ENCODE measurements around the gene ZFR.
A peak's percentile ranks its signal among the peaks of the same experiment; 100 is the strongest.
"Not testable (repeated sequence)": the region's sequence is repeated elsewhere in the genome, so short reads cannot be mapped to it uniquely, and the experiment has no call there.

Gene ZFR

DNA sequence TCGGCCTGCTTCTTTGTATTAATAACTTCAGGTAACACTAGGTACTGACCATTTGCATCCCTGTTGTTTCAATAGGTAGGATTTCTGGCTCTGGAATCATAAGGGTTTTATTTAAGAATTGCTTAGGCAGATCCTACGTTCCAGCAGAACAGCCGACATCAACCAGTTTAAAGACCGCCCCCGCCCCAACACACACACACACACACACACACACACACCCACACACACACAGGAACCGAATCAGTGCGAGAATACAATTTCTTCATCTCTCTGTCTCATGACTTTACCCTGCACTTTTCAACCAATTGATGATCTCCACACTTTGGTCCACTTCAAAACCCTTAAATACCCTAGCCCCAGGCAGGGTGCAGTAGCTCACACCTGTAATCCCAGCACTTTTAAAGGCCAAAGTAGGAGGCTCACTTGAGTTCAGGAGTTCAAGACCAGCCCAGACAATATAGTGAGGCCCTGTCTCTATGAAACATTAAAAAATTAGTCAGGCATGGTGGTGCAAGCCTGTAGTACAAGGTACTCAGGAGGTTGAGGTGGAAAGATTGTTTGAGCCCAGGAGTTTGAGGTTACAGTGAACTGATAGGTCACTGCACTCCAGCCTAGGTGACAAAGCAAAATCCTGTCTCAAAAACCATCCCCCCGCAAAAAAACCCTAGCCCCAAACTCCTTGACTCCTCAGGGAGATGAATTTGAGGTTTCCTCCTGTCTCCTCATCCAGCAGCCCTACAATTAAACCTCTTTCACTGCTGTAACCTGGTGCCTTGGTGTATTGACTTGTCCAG lies 129.1 kb downstream of the ZFR start:
- DNase-seq = no peak

DNA sequence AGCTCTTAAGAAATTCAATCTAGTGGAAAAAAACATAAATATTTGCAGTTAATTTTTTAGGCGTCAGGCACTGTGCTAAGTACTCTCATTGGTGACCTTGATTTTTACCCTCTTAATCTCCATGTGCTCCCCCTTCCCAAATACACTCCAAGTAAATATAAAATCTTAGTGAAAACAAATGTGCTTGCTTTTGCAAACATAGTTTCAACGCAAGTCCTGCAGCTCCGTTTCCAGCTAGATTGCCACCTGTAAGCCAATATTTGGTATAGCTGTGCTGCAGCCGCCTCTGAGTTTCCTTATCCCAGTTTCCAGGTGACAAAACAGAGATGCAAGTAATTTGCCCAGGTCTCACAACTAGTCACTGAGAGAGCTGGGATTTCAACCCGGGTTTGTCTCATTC lies 129.9 kb downstream of the ZFR start:
- no peak for DNase-seq

DNA sequence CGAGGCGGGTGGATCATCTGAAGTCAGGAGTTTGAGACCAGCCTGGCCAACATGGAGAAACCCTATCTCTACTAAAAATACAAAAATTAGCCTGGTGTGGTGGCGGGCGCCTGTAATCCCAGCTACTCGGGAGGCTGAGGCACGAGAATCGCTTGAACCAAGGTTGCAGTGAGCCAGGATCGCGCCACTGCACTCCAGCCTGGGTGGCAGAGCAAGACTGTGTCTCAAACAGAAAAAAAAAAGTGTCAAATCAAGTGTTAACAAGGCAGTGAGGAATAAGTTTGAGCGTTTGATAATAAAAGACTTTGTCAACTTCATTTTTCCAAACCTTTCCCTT lies 130.4 kb downstream of the ZFR start:
- not testable (repeated sequence) for DNase-seq

DNA sequence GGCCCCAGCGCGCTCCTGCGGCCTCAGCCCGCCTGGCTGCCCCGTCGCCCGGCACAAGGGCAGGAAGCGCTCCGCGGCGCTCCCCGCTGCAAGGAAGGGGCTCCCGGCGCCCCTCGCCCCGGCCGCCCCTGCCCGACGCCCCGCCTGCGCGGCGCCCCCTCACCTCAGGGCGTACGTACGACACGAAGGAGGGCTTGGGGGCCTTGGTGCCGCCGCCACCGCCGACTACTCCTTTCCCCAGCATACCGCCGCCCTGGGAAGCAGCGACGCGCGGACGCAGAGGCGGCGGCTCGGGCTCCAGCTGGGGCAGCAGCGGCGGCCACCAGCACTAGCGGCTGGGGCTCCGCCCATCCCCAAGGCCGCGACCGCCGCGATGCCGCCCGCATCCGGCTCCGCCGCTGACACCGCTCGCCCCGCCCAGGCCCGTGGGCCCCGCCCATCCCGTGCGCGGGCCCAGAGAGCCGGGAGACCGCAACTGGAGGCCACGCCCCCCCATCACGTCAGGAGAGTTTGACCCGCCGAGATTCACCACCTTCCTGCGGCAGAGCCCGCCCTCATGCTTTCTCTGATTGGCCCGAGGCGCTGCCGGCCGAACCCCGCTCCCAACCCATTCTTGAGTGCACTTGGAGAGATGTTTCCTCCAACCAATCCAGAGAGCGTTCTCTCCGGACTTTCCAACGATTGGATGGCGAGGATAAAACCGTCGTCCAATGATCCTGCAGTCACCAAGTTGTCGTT lies 131.8 kb downstream of the ZFR start, which contains the start of gene MTMR12:
MTMR12 (minus strand) TSS at position 345 of the 738 bp plus-strand sequence; CDS start at position 244, 101 bp downstream.
- DNase-seq = peak; percentile 99

DNA sequence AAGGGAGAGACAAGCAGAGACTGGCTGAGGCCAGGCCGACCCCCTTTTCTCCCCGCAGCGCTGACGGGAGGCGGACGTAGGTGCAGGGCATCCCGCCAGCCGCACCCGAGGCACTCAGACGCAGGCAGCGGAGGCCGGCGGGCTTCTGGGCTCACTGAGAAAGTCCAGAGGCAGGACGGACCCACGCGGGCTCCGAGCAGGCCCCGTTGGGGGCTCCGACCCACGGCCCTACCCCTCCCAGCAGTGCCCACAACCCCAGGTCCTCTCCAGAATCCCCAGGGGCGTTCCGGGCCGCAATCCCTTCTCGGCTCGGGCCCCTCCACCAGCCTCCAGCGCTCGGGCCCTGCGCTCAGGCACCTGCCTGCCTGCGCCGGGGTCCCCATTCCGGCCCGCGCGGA lies 132.3 kb downstream of the ZFR start:
- peak; percentile 16 for DNase-seq

DNA sequence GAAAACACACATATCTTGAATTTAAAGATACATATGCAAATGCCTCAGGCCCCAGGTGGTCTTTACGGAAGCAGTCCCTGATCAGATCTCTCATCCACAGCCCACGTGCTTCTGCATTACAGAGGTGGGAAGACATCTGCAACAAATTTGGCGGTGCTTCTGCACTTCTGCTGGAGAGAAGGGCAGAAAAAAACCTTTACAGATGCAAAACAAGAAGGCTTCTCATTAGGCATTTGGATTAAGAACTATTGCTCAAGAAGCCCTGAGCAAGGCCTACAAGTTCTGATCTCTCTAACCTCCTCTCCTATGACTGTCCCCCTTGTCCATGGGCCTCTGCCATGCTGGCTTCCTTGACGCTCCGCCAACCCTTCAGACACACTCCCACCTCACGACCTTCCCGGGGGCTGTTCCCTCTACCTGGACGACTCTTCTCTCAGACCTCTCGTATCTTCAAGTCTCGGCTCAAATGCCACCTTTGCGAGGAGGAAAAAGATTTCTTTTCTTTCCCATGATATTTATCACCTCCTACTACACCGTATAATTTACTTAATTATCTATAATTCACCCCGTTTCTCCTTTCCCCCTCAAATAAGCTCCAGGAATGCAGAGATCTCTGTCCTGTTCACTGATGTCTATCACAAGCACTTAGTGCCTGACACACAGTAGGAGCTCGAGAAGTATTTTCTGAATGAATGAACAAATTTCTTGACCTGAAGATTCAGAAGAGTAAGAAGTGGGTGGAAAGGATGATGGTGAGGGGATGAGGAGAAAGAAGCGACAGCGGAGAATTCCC lies 132.9 kb downstream of the ZFR start:
- DNase-seq = no peak

DNA sequence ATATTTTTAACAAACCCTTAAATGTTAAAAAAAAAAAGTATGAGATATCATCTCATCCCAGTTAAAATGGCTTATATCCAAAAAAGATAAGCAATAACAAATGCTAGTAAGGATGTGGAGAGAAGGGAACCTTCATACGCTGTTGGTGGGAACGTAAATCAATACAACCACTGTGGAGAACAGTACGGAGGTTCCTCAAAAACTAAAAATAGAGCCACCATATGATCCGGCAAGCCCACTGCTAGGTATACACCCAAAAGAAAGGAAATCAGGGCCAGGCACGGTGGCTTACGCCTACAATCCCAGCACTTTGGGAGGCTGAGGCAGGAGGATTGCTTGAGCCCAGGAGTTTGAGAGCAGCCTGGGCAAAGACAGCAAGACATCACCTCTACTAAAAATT lies 134.8 kb downstream of the ZFR start:
- no peak for DNase-seq

DNA sequence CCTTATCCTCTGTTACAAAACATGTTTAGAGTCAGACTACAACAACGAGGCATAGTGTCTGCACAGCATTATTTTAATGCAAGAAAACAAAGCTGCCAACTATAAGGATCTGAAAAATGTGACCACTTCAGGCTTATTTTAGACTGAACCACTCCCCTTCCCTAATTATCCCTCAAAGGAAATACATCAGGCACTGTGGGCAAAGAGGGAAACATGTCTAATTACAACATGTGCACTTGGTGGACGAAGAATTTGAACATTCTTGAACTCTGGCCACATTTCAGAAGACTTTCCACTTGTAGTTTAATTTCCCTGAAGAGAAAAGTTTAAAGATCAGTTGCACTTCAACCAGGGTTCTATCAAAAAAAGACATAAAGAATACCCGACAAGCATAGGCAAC lies 135.6 kb downstream of the ZFR start:
- no peak for DNase-seq

DNA sequence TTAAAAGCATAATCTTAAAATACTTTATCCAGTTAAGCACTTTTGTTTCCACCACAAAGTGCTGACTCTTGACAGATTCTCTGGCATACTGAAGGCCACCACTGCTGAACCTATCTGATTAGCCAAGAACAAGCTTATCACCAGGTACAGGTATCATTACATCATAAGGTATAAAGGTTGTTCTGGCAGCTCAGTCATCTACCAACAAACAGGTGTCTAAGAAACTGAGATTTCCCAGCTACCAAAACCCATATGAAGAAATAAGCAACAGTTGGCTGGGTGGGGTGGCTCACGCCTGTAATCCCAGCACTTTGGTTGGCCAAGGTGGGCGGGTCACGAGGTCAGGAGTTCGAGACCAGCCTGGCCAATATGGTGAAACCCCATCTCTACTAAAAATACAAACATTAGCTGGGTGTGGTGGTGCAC lies 136.8 kb downstream of the ZFR start:
- no peak for DNase-seq

DNA sequence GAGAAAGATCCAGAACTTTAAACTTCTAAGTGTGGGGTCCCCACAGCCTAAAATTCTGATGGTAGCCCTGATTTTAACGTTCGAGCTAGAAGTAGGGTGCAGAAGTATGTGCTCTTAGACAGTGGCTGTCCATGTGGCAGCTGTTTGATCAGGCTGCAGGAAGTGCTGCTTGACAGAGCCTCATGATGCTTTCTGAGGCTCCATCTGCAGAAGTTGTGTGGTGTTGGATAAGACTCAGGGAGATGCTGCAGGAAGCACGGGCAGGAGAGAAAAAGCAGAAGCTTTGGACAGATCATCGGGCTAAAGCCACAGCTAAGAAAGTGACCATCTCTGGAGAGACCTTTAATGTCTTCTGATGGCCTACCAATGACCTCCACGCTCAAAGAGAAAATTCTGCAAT lies 139.9 kb downstream of the ZFR start:
- no peak for DNase-seq

Measured in NCI-H1105 (cell line).